K562 (cell line): ENCODE data around the gene BHLHE40. TPM values are rescaled to one million over a fixed set of nuclear protein-coding genes. Genes with fewer than 3 reads are reported as not detected.

Experiments used
- ARHGAP35 ChIP-seq: fragments of 450-650 bp; IDR thresholded peaks from 2 replicates; pipeline ENCODE4 v1.6.1; 2018; ENCODE audit not compliant: partially characterized antibody
- ELF4 ChIP-seq: fragments of 450-650 bp; formaldehyde crosslinking; IDR thresholded peaks from 2 replicates; pipeline ENCODE4 v1.4.0; 2022; ENCODE audit warnings: missing genetic modification characterization
- FOXA3 ChIP-seq, 2 experiments: fragments of 450-650 bp in 1 of 2; sonication (generic) in 1 of 2; formaldehyde crosslinking; IDR thresholded peaks in 1 of 2; conservative IDR thresholded peaks in 1 of 2; 2 replicates each; pipeline versions ENCODE4 v1.4.0 to v1.8.0; 2020 to 2022; ENCODE audit warnings: mild to moderate bottlenecking in 2 of 2, missing genetic modification reagents in 1 of 2
- HNRNPL ChIP-seq: fragments of 200-400 bp; formaldehyde crosslinking; IDR thresholded peaks from 2 replicates; pipeline ENCODE4 v1.6.1; 2017; ENCODE audit warnings: low read depth, mild to moderate bottlenecking, low read length
- NFRKB ChIP-seq: fragments of 450-650 bp; IDR thresholded peaks from 2 replicates; pipeline ENCODE4 v1.6.1; 2016; ENCODE audit warnings: low read depth
- RBM17 ChIP-seq: fragments of 200-400 bp; formaldehyde crosslinking; IDR thresholded peaks from 2 replicates; pipeline ENCODE4 v1.6.1; 2017; ENCODE audit warnings: low read depth, mild to moderate bottlenecking, low read length, borderline replicate concordance
- RERE ChIP-seq: sonication (generic); formaldehyde crosslinking; IDR thresholded peaks from 2 replicates; pipeline ENCODE4 v1.8.0; 2023; ENCODE audit warnings: missing genetic modification reagents, mild to moderate bottlenecking, borderline replicate concordance
- TEAD1 ChIP-seq, 2 experiments: fragments of 450-650 bp in 1 of 2; sonication (generic) in 1 of 2; formaldehyde crosslinking; IDR thresholded peaks; 2 replicates each; pipeline versions ENCODE4 v1.4.0 to v1.8.0; 2020 to 2022; ENCODE audit warnings: mild to moderate bottlenecking in 2 of 2, missing genetic modification reagents in 1 of 2
- TEAD2 ChIP-seq: fragments of 450-650 bp; IDR thresholded peaks from 2 replicates; pipeline ENCODE4 v1.6.1; 2016; ENCODE audit warnings: missing genetic modification characterization, control low read depth, missing compliant biosample characterization
- THRAP3 ChIP-seq: fragments of 450-650 bp; IDR thresholded peaks from 2 replicates; pipeline ENCODE4 v1.6.1; 2016; ENCODE audit warnings: mild to moderate bottlenecking, inconsistent platforms, borderline replicate concordance
- ZBTB40 ChIP-seq, 2 experiments: fragments of 450-650 bp in 1 of 2; sonication (generic) in 1 of 2; formaldehyde crosslinking in 1 of 2; IDR thresholded peaks; 2 replicates each; pipeline versions ENCODE4 v1.7.1 to v1.9.0; 2016 to 2022; ENCODE audit warnings: inconsistent platforms in 1 of 2, mild to moderate bottlenecking in 1 of 2, missing genetic modification reagents in 1 of 2
- polyA plus RNA-seq, 8 experiments: library from polyadenylated mRNA; depleted of rRNA in 4 of 8; stranded (reverse) in 5 of 8; unstranded in 3 of 8; fragments of >200 nt; fragmentation: Nextera tagmentation in 2 of 8; fragmentation: Illumina TruSeq in 1 of 8; extraction: Ambion mirVana in 2 of 8; extraction: Trizol in 1 of 8; gene quantifications; 2 replicates each; pipeline versions ENCODE4 v1.2.1 to v1.2.3, GENCODE V29; 2011 to 2014; ENCODE audit warnings: inconsistent platforms in 1 of 8, missing spikeins in 1 of 8
- total RNA-seq, 7 experiments: library from RNA; depleted of rRNA in 6 of 7; stranded (reverse); fragments of >200 nt in 6 of 7; fragmentation: Illumina TruSeq in 2 of 7; extraction: Trizol in 2 of 7; gene quantifications; 2 replicates each; pipeline versions ENCODE4 v1.2.1 to v1.2.3, GENCODE V29; 2011 to 2021; ENCODE audit warnings: low replicate concordance in 1 of 7

BHLHE40 gene
- total and polyA plus RNA-seq, 9 of the 15 experiments (the other 6 are each of a cell fraction or from before 2014, with no cell fraction given), result 12.0 to 83.9 (median 31.4) TPM

- TF ChIP-seq TEAD2 (no peak), TEAD1 (CRISPR knock-in tag; IDR thresholded peaks at IDR 0.05) (peak in 1 of 2 experiments; percentile 89; a peak in 3 of 4 replicates), NFRKB (peak; percentile 83), HNRNPL (no peak), ELF4 (CRISPR knock-in tag) (peak; percentile 9), RERE (CRISPR knock-in tag) (no peak), ARHGAP35 (peak; percentile 39), FOXA3 (CRISPR knock-in tag; conservative IDR thresholded peaks at IDR 0.05 in 1 of 2, IDR thresholded peaks at IDR 0.05 in 1 of 2) (no peak), RBM17 (no peak), THRAP3 (no peak), ZBTB40 (IDR thresholded peaks at IDR 0.05) (no peak; the same call in none of the 2 replicates), ZBTB40 (CRISPR knock-in tag; IDR thresholded peaks at IDR 0.05) (no peak)
These were observed 1.3 kb downstream of the BHLHE40 start (continued) for GRCh38 chr3:4980229-4981203.
